MCF 10A (cell line): ENCODE results near the gene IFITM2. TPM values are rescaled to one million over a fixed set of nuclear protein-coding genes. Genes with fewer than 3 reads are reported as not detected.
"Not testable (repeated sequence)": the region's sequence is repeated elsewhere in the genome, so short reads cannot be mapped to it uniquely, and the experiment has no call there.

Experiments used
- BruUV-seq: library from RNA; stranded (reverse); fragments of 400-500 nt; replicated peaks from 2 replicates; lab custom pipeline; 2021; lab: Mats Ljungman, UMichigan
- CTCF ChIA-PET: fragments of 300-600 bp; sonication (Branson Sonifier 250); formaldehyde crosslinking; extraction: SDS; loops from one replicate; lab custom pipeline; 2021; ENCODE audit warnings: antibody characterized with exemption, inconsistent platforms; lab: Yijun Ruan, JAX
- POLR2A ChIA-PET: fragments of 300-600, 350-650 bp; sonication (Branson Sonifier 250); formaldehyde crosslinking; extraction: SDS; loops from one replicate; lab custom pipeline; 2020; ENCODE audit warnings: antibody characterized with exemption, inconsistent platforms; lab: Yijun Ruan, JAX
- DNase-seq: peaks from one replicate; pipeline ENCODE4 v3.0.0-alpha.2; 2018; ENCODE audit not compliant: unreplicated experiment
- H3K27ac Mint-ChIP-seq: one replicate; pipeline ENCODE4 v1.8.0; 2022; ENCODE audit warnings: mild to moderate bottlenecking, low read depth, mixed read lengths; ENCODE audit not compliant: unreplicated experiment
- H3K27me3 Mint-ChIP-seq: one replicate; pipeline ENCODE4 v1.8.0; 2022; ENCODE audit warnings: mixed read lengths; ENCODE audit not compliant: insufficient read depth, unreplicated experiment
- H3K36me3 Mint-ChIP-seq: one replicate; pipeline ENCODE4 v1.8.0; 2022; ENCODE audit warnings: mild to moderate bottlenecking, moderate library complexity, mixed read lengths; ENCODE audit not compliant: insufficient read depth, unreplicated experiment
- H3K4me1 Mint-ChIP-seq: one replicate; pipeline ENCODE4 v1.8.0; 2022; ENCODE audit warnings: mixed read lengths; ENCODE audit not compliant: insufficient read depth, unreplicated experiment
- H3K4me3 Mint-ChIP-seq: one replicate; pipeline ENCODE4 v1.8.0; 2022; ENCODE audit warnings: mild to moderate bottlenecking, moderate library complexity, mixed read lengths; ENCODE audit not compliant: unreplicated experiment
- H3K9me3 Mint-ChIP-seq: one replicate; pipeline ENCODE4 v1.8.0; 2022; ENCODE audit warnings: mixed read lengths; ENCODE audit not compliant: unreplicated experiment
- intact Hi-C: fragments of 100-400 bp; cut with micrococcal nuclease; formaldehyde crosslinking; loops from 2 replicates; pipeline ENCODE4 v1.14.1; 2022
- total RNA-seq: library from RNA; stranded (reverse); gene quantifications from 2 replicates; pipeline ENCODE4 v1.2.3, GENCODE V29; 2022
- TF ChIP-seq, protein P1 (sequence below): fragments of 200-600 bp; IDR thresholded peaks from one replicate; pipeline ENCODE4 v1.8.0; 2022; ENCODE audit warnings: antibody characterized with exemption, mild to moderate bottlenecking; ENCODE audit not compliant: unreplicated experiment

IFITM2 gene
- total RNA-seq, 1 experiment from 2014 or later: 314 TPM

DNA sequence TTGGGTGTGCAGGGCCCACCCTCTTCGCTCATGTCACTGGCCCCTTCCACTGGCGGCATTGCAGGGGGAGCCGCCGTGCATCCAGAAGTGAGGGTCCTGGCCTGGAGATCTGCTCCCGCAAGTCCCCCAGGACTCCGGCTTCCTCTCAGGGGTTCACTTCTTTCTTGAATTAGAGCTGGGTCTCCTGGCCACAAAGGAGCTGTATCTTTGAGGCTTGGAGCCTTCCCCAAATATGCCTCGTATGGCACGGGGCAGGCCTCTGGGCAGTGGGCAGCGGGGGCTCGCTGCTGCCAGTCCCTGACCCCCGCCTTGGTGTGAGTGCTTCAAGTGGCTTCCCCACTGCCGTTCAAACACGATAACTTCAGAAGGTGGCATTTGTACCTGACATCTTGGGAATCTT is 20.4 kb downstream of the IFITM2 start:
- BruUV-seq: no TSS peak
- H3K4me3 Mint-ChIP-seq: no peak overlapping the region
- intact Hi-C loops: no loop called here
- ChIA-PET POLR2A (no interaction called here), CTCF (no interaction called here)
- DNase-seq: no peak
- H3K27ac Mint-ChIP-seq: no peak overlapping the region
- H3K36me3 Mint-ChIP-seq: no peaks in the 10 kb centered on the region
- TF ChIP-seq, protein P1, sequence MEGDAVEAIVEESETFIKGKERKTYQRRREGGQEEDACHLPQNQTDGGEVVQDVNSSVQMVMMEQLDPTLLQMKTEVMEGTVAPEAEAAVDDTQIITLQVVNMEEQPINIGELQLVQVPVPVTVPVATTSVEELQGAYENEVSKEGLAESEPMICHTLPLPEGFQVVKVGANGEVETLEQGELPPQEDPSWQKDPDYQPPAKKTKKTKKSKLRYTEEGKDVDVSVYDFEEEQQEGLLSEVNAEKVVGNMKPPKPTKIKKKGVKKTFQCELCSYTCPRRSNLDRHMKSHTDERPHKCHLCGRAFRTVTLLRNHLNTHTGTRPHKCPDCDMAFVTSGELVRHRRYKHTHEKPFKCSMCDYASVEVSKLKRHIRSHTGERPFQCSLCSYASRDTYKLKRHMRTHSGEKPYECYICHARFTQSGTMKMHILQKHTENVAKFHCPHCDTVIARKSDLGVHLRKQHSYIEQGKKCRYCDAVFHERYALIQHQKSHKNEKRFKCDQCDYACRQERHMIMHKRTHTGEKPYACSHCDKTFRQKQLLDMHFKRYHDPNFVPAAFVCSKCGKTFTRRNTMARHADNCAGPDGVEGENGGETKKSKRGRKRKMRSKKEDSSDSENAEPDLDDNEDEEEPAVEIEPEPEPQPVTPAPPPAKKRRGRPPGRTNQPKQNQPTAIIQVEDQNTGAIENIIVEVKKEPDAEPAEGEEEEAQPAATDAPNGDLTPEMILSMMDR: no peak
- H3K27me3 Mint-ChIP-seq: no peaks in the 10 kb centered on the region
- H3K4me1 Mint-ChIP-seq: no peaks in the 10 kb centered on the region
- H3K9me3 Mint-ChIP-seq: no peaks in the 10 kb centered on the region

DNA sequence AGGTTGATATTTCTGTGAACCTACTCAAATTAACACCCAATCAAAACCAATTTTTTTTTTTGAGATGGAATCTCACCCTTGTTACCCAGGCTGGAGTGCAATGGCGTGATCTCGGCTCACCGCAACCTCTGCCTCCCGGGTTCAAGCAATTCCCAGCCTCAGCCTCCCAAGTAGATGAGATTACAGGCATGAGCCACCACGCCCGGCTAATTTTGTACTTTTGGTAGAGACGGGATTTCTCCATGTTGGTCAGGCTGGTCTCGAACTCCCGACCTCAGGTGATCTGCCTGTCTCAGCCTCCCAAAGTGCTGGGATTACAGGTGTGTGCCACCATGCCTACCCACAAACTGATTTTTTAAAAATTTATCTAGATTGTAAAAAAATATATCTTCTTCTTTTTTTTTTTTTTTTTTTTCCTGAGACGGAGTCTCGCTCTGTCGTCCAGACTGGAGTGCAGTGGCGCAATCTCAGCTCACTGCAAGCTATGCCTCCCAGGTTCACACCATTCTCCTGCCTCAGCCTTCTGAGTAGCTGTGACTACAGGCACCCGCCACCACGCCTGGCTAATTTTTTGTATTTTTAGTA is 21.0 kb downstream of the IFITM2 start:
- H3K27ac Mint-ChIP-seq, H3K27me3 Mint-ChIP-seq, H3K4me1 Mint-ChIP-seq, DNase-seq, H3K9me3 Mint-ChIP-seq, intact Hi-C loops, BruUV-seq, H3K36me3 Mint-ChIP-seq, H3K4me3 Mint-ChIP-seq: not testable (repeated sequence)
- POLR2A ChIA-PET: interaction anchor here (1.4 kb wide), 1 partner anchor 22 kb away, joined by 3 read pairs; no protein-coding TSS in a partner anchor
- CTCF ChIA-PET: interaction anchor here (0.8 to 1.9 kb wide), 3 partner anchors 12 to 14 kb away, joined by 3 to 5 read pairs (median 3); no protein-coding TSS in a partner anchor

DNA sequence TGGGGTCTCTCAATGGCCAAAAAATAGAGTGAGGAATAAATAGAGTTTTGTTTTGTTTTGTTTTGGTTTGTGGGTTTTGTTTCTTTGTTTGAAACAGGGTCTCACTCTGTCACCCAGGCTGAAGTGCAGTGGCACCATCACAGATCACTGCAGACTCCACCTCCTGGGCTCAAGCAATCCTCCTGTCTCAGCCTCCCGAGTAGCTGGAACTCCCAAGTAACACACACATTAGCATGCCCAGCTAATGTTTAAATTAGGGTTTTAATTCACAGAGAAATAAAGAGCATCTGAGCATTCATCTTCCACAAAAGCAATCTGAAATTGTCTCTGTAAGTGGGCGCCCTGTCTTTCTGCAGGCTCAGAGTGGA is 22.3 kb downstream of the IFITM2 start:
- ChIA-PET POLR2A (interaction anchor here (0.6 to 1.4 kb wide), 6 partner anchors 13 to 123 kb away, joined by 3 to 4 read pairs (median 3); partner anchors contain the start of genes BET1L, IFITM2 and RIC8A), CTCF (interaction anchor here (0.6 to 1.9 kb wide), 5 partner anchors 9 to 18 kb away, joined by 3 to 5 read pairs (median 3); no protein-coding TSS in a partner anchor)

DNA sequence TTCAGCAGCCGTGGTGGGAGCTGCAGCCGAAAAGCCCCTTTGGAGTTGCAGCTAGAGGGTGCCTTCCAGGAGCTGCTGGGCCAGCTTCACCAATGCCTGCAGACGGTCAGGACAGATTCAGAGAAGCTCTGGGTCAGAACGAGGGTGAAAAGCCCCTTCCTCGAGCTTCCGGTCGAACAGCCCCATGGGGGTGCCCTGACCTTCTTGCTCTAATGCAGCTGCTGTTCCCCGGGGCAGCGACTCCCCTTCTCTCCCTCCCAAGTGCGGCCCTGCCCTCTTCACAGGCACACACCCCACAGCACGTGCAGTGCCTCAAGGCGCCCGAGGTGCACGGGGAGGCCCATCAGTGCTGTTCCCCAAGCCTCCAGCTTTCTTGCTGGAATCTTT is 22.7 kb downstream of the IFITM2 start:
- no peaks in the 10 kb centered on the region for H3K36me3 Mint-ChIP-seq
- H3K4me3 Mint-ChIP-seq: no peak overlapping the region
- H3K9me3 Mint-ChIP-seq: no peaks in the 10 kb centered on the region
- no TSS peak for BruUV-seq
- H3K4me1 Mint-ChIP-seq: no peaks in the 10 kb centered on the region
- POLR2A ChIA-PET: interaction anchor here (0.6 to 1.4 kb wide), 4 partner anchors 19 to 123 kb away, joined by 3 to 4 read pairs (median 3); partner anchors contain the start of genes BET1L and RIC8A
- TF ChIP-seq, protein P1: no peak
- H3K27ac Mint-ChIP-seq: no peak overlapping the region
- no peak for DNase-seq
- H3K27me3 Mint-ChIP-seq: no peaks in the 10 kb centered on the region
- CTCF ChIA-PET: interaction anchor here (0.7 to 1.9 kb wide), 3 partner anchors 8 to 15 kb away, joined by 3 to 5 read pairs (median 3); no protein-coding TSS in a partner anchor
- intact Hi-C loops: no loop called here

More for the DNA sequence above, 22.3 kb downstream of the IFITM2 start:
- BruUV-seq: no TSS peak
- H3K9me3 Mint-ChIP-seq: no peaks in the 10 kb centered on the region
- intact Hi-C loops: no loop called here
- H3K36me3 Mint-ChIP-seq: no peaks in the 10 kb centered on the region
- TF ChIP-seq, protein P1: no peak
- H3K4me3 Mint-ChIP-seq: no peak overlapping the region
- H3K27me3 Mint-ChIP-seq: no peaks in the 10 kb centered on the region
- no peak for DNase-seq
- no peak overlapping the region for H3K27ac Mint-ChIP-seq
- no peaks in the 10 kb centered on the region for H3K4me1 Mint-ChIP-seq
